ENCODE measurements around the gene MAPKAPK3.

DNA sequence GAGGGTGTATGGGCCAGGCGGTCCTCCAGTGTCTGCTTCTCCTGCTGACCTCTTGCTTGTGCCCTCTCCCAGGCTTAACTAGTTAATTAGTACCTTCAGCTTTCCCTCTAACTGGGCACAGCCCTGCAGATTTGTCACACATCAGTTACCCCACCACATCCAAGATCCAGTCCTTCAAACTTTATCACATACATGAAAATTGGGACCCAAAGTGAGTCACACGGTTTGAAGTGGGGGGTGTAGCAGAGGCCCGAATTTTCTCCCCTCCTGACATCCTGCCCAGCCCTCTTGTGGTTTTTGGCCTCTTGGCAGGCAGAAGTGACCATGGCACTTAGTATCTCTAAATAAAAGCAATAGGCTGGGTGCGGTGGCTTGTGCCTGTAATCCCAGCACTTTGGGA lies 3.9 kb downstream of the MAPKAPK3 start:
- TF ChIP-seq EZH2 (IDR thresholded peaks at IDR 0.05; ENCODE audit: borderline replicate concordance, insufficient read depth, low read length, poor library complexity, severe bottlenecking) (no peak), CTCF (IDR thresholded peaks at IDR 0.05; ENCODE audit: poor library complexity, severe bottlenecking) (no peak), RAD21 (conservative IDR thresholded peaks at IDR 0.05) (no peak)
